SK-N-MC (cell line): ENCODE measurements around the gene IL15.

Source experiments
- EZH2 ChIP-seq: fragments of 200-600 bp; sonication (generic); IDR thresholded peaks from one replicate; pipeline ENCODE4 v1.6.1; 2017; ENCODE audit warnings: antibody characterized with exemption
- POLR2AphosphoS5 ChIP-seq: IDR thresholded peaks from 2 replicates; pipeline ENCODE4 v1.6.1; 2012; ENCODE audit warnings: mild to moderate bottlenecking, low read depth, low read length, borderline replicate concordance

DNA sequence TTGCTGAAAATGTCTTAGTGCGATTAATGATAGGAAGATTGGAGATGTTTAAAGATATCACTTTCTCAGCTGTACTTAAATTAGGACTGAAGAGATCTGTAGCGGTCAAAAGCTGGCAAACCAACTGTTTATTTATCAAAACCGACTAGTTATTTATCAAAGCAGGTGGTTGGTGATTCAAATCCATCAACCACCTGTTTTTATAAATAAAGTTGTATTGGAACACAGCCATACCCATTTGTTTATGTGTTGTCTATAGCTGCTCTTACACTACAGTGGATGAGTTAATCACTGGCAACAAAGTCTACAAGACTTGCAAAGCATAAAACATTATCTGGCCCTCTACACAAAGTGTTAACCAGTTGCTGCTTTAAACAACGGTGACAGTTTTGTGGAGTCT, 76.8 kb downstream of the IL15 start:
- no peak for TF ChIP-seq EZH2
- TF ChIP-seq POLR2AphosphoS5 = no peak
